SK-N-SH (cell line): ENCODE data around the gene NR2E3. TPM values are rescaled to one million over a fixed set of nuclear protein-coding genes. Genes with fewer than 3 reads are reported as not detected.

Experiments
- CTCF ChIA-PET: fragments of 300-600, 350-600 bp; formaldehyde crosslinking; extraction: SDS; loops from one replicate; lab custom pipeline; 2021; lab: Yijun Ruan, JAX
- POLR2A ChIA-PET: fragments of 350-600 bp; sonication (Branson Sonifier 250); formaldehyde crosslinking; extraction: SDS; loops from one replicate; lab custom pipeline; 2020; ENCODE audit warnings: antibody characterized with exemption, inconsistent platforms; lab: Yijun Ruan, JAX
- DNase-seq: peaks from one replicate; pipeline ENCODE4 v3.0.0; 2012
- H2AFZ ChIP-seq: fragments of 200-600 bp; sonication (generic); 2 replicates; pipeline ENCODE4 v1.8.1; 2016; ENCODE audit warnings: antibody characterized with exemption, mild to moderate bottlenecking, low read depth
- H3F3A ChIP-seq: fragments of 200-600 bp; sonication (generic); replicated peaks from 2 replicates; pipeline ENCODE3; 2016; ENCODE audit warnings: antibody characterized with exemption, mild to moderate bottlenecking; ENCODE audit not compliant: insufficient read depth
- H3K27ac ChIP-seq, 2 experiments: fragments of 200-500 bp in 1 of 2; fragments of 200-600 bp in 1 of 2; sonication (Bioruptor generic) in 1 of 2; sonication (generic), shearing (Covaris generic) in 1 of 2; 2 replicates each; pipeline versions ENCODE4 v1.5.1 to v1.6.1; 2014 to 2016; ENCODE audit warnings: low read depth in 2 of 2, inconsistent platforms in 1 of 2, low read length in 1 of 2, mild to moderate bottlenecking in 1 of 2, mixed read lengths in 1 of 2
- H3K27me3 ChIP-seq: fragments of 200-600 bp; sonication (generic), shearing (Covaris generic); 2 replicates; pipeline ENCODE4 v1.6.1; 2016; ENCODE audit warnings: mixed run types; ENCODE audit not compliant: insufficient read depth
- H3K36me3 ChIP-seq, 2 experiments: fragments of 200-500 bp in 1 of 2; fragments of 200-600 bp in 1 of 2; sonication (Bioruptor generic) in 1 of 2; sonication (generic) in 1 of 2; replicated peaks in 1 of 2; 2 replicates each; pipeline versions ENCODE3 to v1.5.1; 2014 to 2016; ENCODE audit warnings: low read length in 1 of 2, mild to moderate bottlenecking in 1 of 2; ENCODE audit not compliant: insufficient read depth in 2 of 2, control insufficient read depth in 1 of 2
- H3K4me1 ChIP-seq, 2 experiments: fragments of 200-500 bp in 1 of 2; fragments of 200-600 bp in 1 of 2; sonication (Bioruptor generic) in 1 of 2; sonication (generic), shearing (Covaris generic) in 1 of 2; 2 replicates each; pipeline versions ENCODE4 v1.5.1 to v1.6.1; 2014 to 2016; ENCODE audit warnings: low read depth in 1 of 2, low read length in 1 of 2, mixed run types in 1 of 2; ENCODE audit not compliant: insufficient read depth in 2 of 2, control insufficient read depth in 1 of 2
- H3K4me2 ChIP-seq: fragments of 200-600 bp; sonication (generic), shearing (Covaris generic); 2 replicates; pipeline ENCODE4 v1.6.1; 2017; ENCODE audit warnings: mixed run types
- H3K4me3 ChIP-seq, 2 experiments: fragments of 200-500 bp in 1 of 2; fragments of 200-600 bp in 1 of 2; sonication (Bioruptor generic) in 1 of 2; sonication (generic), shearing (Covaris generic) in 1 of 2; 2 replicates each; pipeline versions ENCODE4 v1.5.1 to v1.8.1; 2014 to 2016; ENCODE audit warnings: low read depth in 2 of 2, inconsistent platforms in 1 of 2, low read length in 1 of 2, mild to moderate bottlenecking in 1 of 2, mixed read lengths in 1 of 2, moderate library complexity in 1 of 2
- H3K79me2 ChIP-seq: fragments of 200-600 bp; sonication (generic); 2 replicates; pipeline ENCODE4 v1.8.1; 2017; ENCODE audit warnings: mild to moderate bottlenecking; ENCODE audit not compliant: insufficient read depth
- H3K9ac ChIP-seq: fragments of 200-600 bp; sonication (generic); 2 replicates; pipeline ENCODE4 v1.6.1; 2017; ENCODE audit warnings: mixed run types
- H3K9me2 ChIP-seq: fragments of 200-600 bp; sonication (generic); 2 replicates; pipeline ENCODE4 v1.6.1; 2017; ENCODE audit warnings: mixed run types
- H3K9me3 ChIP-seq: fragments of 200-600 bp; sonication (generic); 2 replicates; pipeline ENCODE4 v1.6.1; 2017; ENCODE audit warnings: mixed run types, mild to moderate bottlenecking, moderate library complexity
- H4K20me1 ChIP-seq: fragments of 200-600 bp; sonication (generic); 2 replicates; pipeline ENCODE4 v1.6.1; 2017; ENCODE audit warnings: mild to moderate bottlenecking, mixed run types; ENCODE audit not compliant: insufficient read depth
- EP300 ChIP-seq, 2 experiments: IDR thresholded peaks; 2 replicates each; pipeline versions ENCODE4 v1.4.0 to v1.6.1; 2012; ENCODE audit warnings: borderline replicate concordance in 1 of 2, low read depth in 1 of 2, low read length in 1 of 2
- FOSL2 ChIP-seq: IDR thresholded peaks from 2 replicates; pipeline ENCODE4 v1.4.0; 2012; ENCODE audit warnings: low read depth, mild to moderate bottlenecking, moderate library complexity, borderline replicate concordance
- FOXM1 ChIP-seq: IDR thresholded peaks from 2 replicates; pipeline ENCODE4 v1.4.0; 2012; ENCODE audit warnings: low read depth, mild to moderate bottlenecking
- GABPA ChIP-seq: IDR thresholded peaks from 2 replicates; pipeline ENCODE4 v1.4.0; 2012; ENCODE audit warnings: low read depth, mild to moderate bottlenecking
- GATA2 ChIP-seq: sonication (generic); formaldehyde crosslinking; IDR thresholded peaks from 2 replicates; pipeline ENCODE4 v1.5.0; 2020; ENCODE audit warnings: mild to moderate bottlenecking, missing genetic modification reagents
- IRF3 ChIP-seq: fragments of 150-350 bp; IDR thresholded peaks from 2 replicates; pipeline ENCODE4 v1.6.1; 2016; ENCODE audit warnings: mild to moderate bottlenecking, low read depth, low read length
- JUND ChIP-seq: IDR thresholded peaks from 2 replicates; pipeline ENCODE4 v1.4.0; 2012
- MAX ChIP-seq: IDR thresholded peaks from 2 replicates; pipeline ENCODE4 v1.4.0; 2012; ENCODE audit warnings: low read depth
- MEF2A ChIP-seq: IDR thresholded peaks from 2 replicates; pipeline ENCODE4 v1.4.0; 2012; ENCODE audit warnings: low read depth, borderline replicate concordance
- MXI1 ChIP-seq: IDR thresholded peaks from 2 replicates; pipeline ENCODE4 v1.6.1; 2012; ENCODE audit warnings: mild to moderate bottlenecking, low read depth, low read length, improper control_type of control experiment
- NRF1 ChIP-seq: IDR thresholded peaks from 2 replicates; pipeline ENCODE4 v1.6.1; 2012; ENCODE audit warnings: low read depth, mild to moderate bottlenecking, low read length
- POLR2AphosphoS5 ChIP-seq: IDR thresholded peaks from 2 replicates; pipeline ENCODE4 v1.6.1; 2012; ENCODE audit warnings: low read depth, low read length
- RAD21 ChIP-seq: IDR thresholded peaks from 2 replicates; pipeline ENCODE4 v1.6.1; 2012; ENCODE audit warnings: mild to moderate bottlenecking, low read length
- RCOR1 ChIP-seq: fragments of 150-350 bp; IDR thresholded peaks from 2 replicates; pipeline ENCODE4 v1.6.1; 2017; ENCODE audit warnings: antibody characterized with exemption, low read length
- RXRA ChIP-seq: IDR thresholded peaks from 2 replicates; pipeline ENCODE4 v1.4.0; 2012; ENCODE audit warnings: low read depth, mild to moderate bottlenecking, borderline replicate concordance
- SIN3A ChIP-seq: IDR thresholded peaks from 2 replicates; pipeline ENCODE4 v1.6.1; 2012; ENCODE audit warnings: low read depth, mild to moderate bottlenecking, low read length, moderate library complexity, borderline replicate concordance
- SMC3 ChIP-seq: IDR thresholded peaks from 2 replicates; pipeline ENCODE4 v1.6.1; 2012; ENCODE audit warnings: low read depth, low read length, improper control_type of control experiment
- TAF1 ChIP-seq: IDR thresholded peaks from 2 replicates; pipeline ENCODE4 v1.6.1; 2012; ENCODE audit warnings: low read depth, mild to moderate bottlenecking, low read length, moderate library complexity, borderline replicate concordance
- TEAD4 ChIP-seq: IDR thresholded peaks from 2 replicates; pipeline ENCODE4 v1.4.0; 2012; ENCODE audit warnings: mild to moderate bottlenecking, borderline replicate concordance; ENCODE audit not compliant: insufficient read depth
- USF1 ChIP-seq: IDR thresholded peaks from 2 replicates; pipeline ENCODE4 v1.4.0; 2012; ENCODE audit warnings: low read depth, borderline replicate concordance
- YY1 ChIP-seq: IDR thresholded peaks from 2 replicates; pipeline ENCODE4 v1.4.0; 2012; ENCODE audit warnings: low read depth, mild to moderate bottlenecking
- WGBS: methylation state at CpG from one replicate; pipeline ENCODE4 v1.1.6; 2017; ENCODE audit warnings: low lambda C conversion rate; 5-methylcytosine and 5-hydroxymethylcytosine counted together
- polyA plus RNA-seq, 3 experiments: library from polyadenylated mRNA; depleted of rRNA; stranded (reverse); fragments of >200 nt; gene quantifications; 2 replicates each; pipeline ENCODE4 v1.2.3, GENCODE V29; 2012

Gene NR2E3
- polyA plus RNA-seq, 1 of the 3 experiments (the other 2 are of a cell fraction): 0.18 TPM

GRCh38 chr15:71804695-71805470 lies 5.5 kb upstream of the NR2E3 start:
- no peaks in the 10 kb centered on the region for H3K9me2 ChIP-seq
- H3K27ac ChIP-seq: no peak overlapping the region
- H2AFZ ChIP-seq: no peak overlapping the region
- H3K4me2 ChIP-seq: no peak overlapping the region
- no peak overlapping the region for H3K9ac ChIP-seq
- WGBS: 74% methylated on average over 6 of the region's 6 CpGs
- ChIA-PET POLR2A (no interaction called here), CTCF (interaction anchor here (0.6 to 5.2 kb wide), 7 partner anchors 25 to 420 kb away, joined by 3 to 25 read pairs (median 4); no protein-coding TSS in a partner anchor)
- DNase-seq: peak; percentile 22
- H3F3A ChIP-seq: peaks cover 3% of the 10 kb centered on the region
- no peak overlapping the region for H3K4me3 ChIP-seq
- H4K20me1 ChIP-seq: no peaks in the 10 kb centered on the region
- no peaks in the 10 kb centered on the region for H3K27me3 ChIP-seq
- H3K36me3 ChIP-seq: no peaks in the 10 kb centered on the region
- TF ChIP-seq SIN3A (no peak), RAD21 (no peak), TEAD4 (no peak), MEF2A (no peak), NRF1 (no peak), EP300 (IDR thresholded peaks at IDR 0.05; ENCODE audit: borderline replicate concordance in 1 of 2, low read depth in 1 of 2, low read length in 1 of 2) (no peak), FOXM1 (no peak), RXRA (no peak), TAF1 (no peak), YY1 (no peak), SMC3 (no peak), USF1 (no peak), POLR2AphosphoS5 (no peak), FOSL2 (no peak)
- H3K4me1 ChIP-seq: peaks cover 21 to 24% of the 10 kb centered on the region in 2 experiments; a peak in 3 of 4 replicates
- no peaks in the 10 kb centered on the region for H3K9me3 ChIP-seq
- no peaks in the 10 kb centered on the region for H3K79me2 ChIP-seq

- Histone ChIP-seq H3K9ac (no peak overlapping the region), H4K20me1 (no peaks in the 10 kb centered on the region), H3K4me1 (peaks cover 21 to 24% of the 10 kb centered on the region in 2 experiments; a peak in 3 of 4 replicates), H3F3A (peaks cover 3% of the 10 kb centered on the region), H3K4me2 (0 out of 2 replicates have a peak overlapping the region, but pooled peaks have one; percentile 3), H2AFZ (no peak overlapping the region), H3K36me3 (no peaks in the 10 kb centered on the region), H3K27ac (no peak overlapping the region), H3K79me2 (no peaks in the 10 kb centered on the region), H3K27me3 (no peaks in the 10 kb centered on the region), H3K9me2 (no peaks in the 10 kb centered on the region), H3K4me3 (no peak overlapping the region), H3K9me3 (no peaks in the 10 kb centered on the region)
- POLR2A ChIA-PET: no interaction called here
- WGBS: 21% methylated on average over 5 of the region's 7 CpGs
- peak; percentile 73 for DNase-seq
- CTCF ChIA-PET: interaction anchor here (0.6 to 5.2 kb wide), 5 partner anchors 27 to 350 kb away, joined by 3 to 25 read pairs (median 5); no protein-coding TSS in a partner anchor
- peak; percentile 46; the same call in 1 of the 2 replicates for TF ChIP-seq MAX
- no peak for TF ChIP-seq SIN3A
- no peak for TF ChIP-seq IRF3
- TF ChIP-seq JUND: peak; percentile 53; the same call in 1 of the 2 replicates
- no peak for TF ChIP-seq USF1
- TF ChIP-seq MXI1: no peak
- no peak for TF ChIP-seq NRF1
- no peak for TF ChIP-seq RAD21
- no peak for TF ChIP-seq TAF1
- 0 out of 2 replicates have a peak, but pooled peaks have one; percentile 32 for TF ChIP-seq FOSL2
- no peak for TF ChIP-seq SMC3
- TF ChIP-seq GABPA: no peak
- peak; percentile 19; the same call in 1 of the 2 replicates for TF ChIP-seq RCOR1
- TF ChIP-seq GATA2 (CRISPR knock-in tag): no peak
- peak; percentile 48; the same call in 1 of the 2 replicates for TF ChIP-seq RXRA
- TF ChIP-seq EP300 (IDR thresholded peaks at IDR 0.05; ENCODE audit: borderline replicate concordance in 1 of 2, low read depth in 1 of 2, low read length in 1 of 2): peak; percentile 21 to 44; a peak in 2 of 4 replicates
These were observed 3.9 kb upstream of the NR2E3 start for GRCh38 chr15:71806452-71806931.
